PC-3 (cell line): ENCODE measurements around the gene C9orf43. TPM values are rescaled to one million over a fixed set of nuclear protein-coding genes. Genes with fewer than 3 reads are reported as not detected.

Experiments used
- ATAC-seq: fragments of 200-7000 bp; cut with Tn5 transposase; 2 replicates; pipeline ENCODE4 v1.9.1; 2020; ENCODE audit warnings: mild to moderate bottlenecking, moderate library complexity
- BruUV-seq: library from RNA; stranded (reverse); fragments of 400-500 nt; replicated peaks from 2 replicates; lab custom pipeline; 2021; lab: Mats Ljungman, UMichigan
- CTCF ChIA-PET: fragments of 300-600 bp; sonication (Branson Sonifier 250); formaldehyde crosslinking; loops from one replicate; lab custom pipeline; 2022; ENCODE audit warnings: antibody characterized with exemption; lab: Charles Lee
- POLR2A ChIA-PET: fragments of 300-600 bp; sonication (Branson Sonifier 250); formaldehyde crosslinking; loops from one replicate; lab custom pipeline; 2022; ENCODE audit warnings: antibody characterized with exemption; ENCODE audit not compliant: unreplicated experiment; lab: Charles Lee
- DNase-seq: peaks from one replicate; pipeline ENCODE4 v3.0.0-alpha.2; 2015
- H2AFZ ChIP-seq: fragments of 300-600 bp; sonication (generic); 2 replicates; pipeline ENCODE4 v1.6.0; 2016; ENCODE audit warnings: antibody characterized with exemption, low read length
- H3F3A ChIP-seq: fragments of 300-600 bp; sonication (generic); one replicate; pipeline ENCODE4 v1.6.0; 2017; ENCODE audit warnings: antibody characterized with exemption, low read length, control low read depth, mild to moderate bottlenecking; ENCODE audit not compliant: unreplicated experiment
- H3K27ac ChIP-seq: fragments of 300-600 bp; sonication (generic); 2 replicates; pipeline ENCODE4 v1.5.1; 2016; ENCODE audit warnings: mild to moderate bottlenecking, low read length
- H3K27me3 ChIP-seq: fragments of 300-600 bp; sonication (generic); 2 replicates; pipeline ENCODE4 v1.6.1; 2016; ENCODE audit warnings: low read length, mixed read lengths
- H3K36me3 ChIP-seq: fragments of 300-600 bp; sonication (generic); 2 replicates; pipeline ENCODE4 v1.6.1; 2016; ENCODE audit warnings: low read depth, mixed run types, low read length, mixed read lengths
- H3K4me1 ChIP-seq: fragments of 300-600 bp; sonication (generic); 2 replicates; pipeline ENCODE4 v1.5.1; 2016; ENCODE audit warnings: low read length; ENCODE audit not compliant: insufficient read depth
- H3K4me2 ChIP-seq: fragments of 300-600 bp; sonication (generic); 2 replicates; pipeline ENCODE4 v1.6.0; 2016; ENCODE audit warnings: low read length
- H3K4me3 ChIP-seq: fragments of 300-600 bp; sonication (generic); 2 replicates; pipeline ENCODE4 v1.5.1; 2016; ENCODE audit warnings: mild to moderate bottlenecking, low read length, mixed read lengths
- H3K79me2 ChIP-seq: fragments of 300-600 bp; sonication (generic); 2 replicates; pipeline ENCODE4 v1.6.1; 2017; ENCODE audit warnings: low read length, mixed read lengths
- H3K9ac ChIP-seq: fragments of 300-600 bp; sonication (generic); 2 replicates; pipeline ENCODE4 v1.6.0; 2016; ENCODE audit warnings: mild to moderate bottlenecking, low read length
- H3K9me2 ChIP-seq: fragments of 300-600 bp; sonication (generic); replicated peaks from 2 replicates; pipeline ENCODE4 v1.6.1; 2016; ENCODE audit warnings: mixed run types, low read length, mixed read lengths
- H3K9me3 ChIP-seq: fragments of 300-600 bp; sonication (generic); 2 replicates; pipeline ENCODE4 v1.6.1; 2016; ENCODE audit warnings: low read length, mixed read lengths
- H4K20me1 ChIP-seq: fragments of 300-600 bp; sonication (generic); 2 replicates; pipeline ENCODE4 v1.6.1; 2016; ENCODE audit warnings: low read length, mixed read lengths
- CTCF ChIP-seq: fragments of 300-600 bp; sonication (generic); conservative IDR thresholded peaks from 2 replicates; pipeline ENCODE4 v1.5.1; 2017; ENCODE audit warnings: antibody characterized with exemption, low read depth, mild to moderate bottlenecking, low read length
- EZH2 ChIP-seq: fragments of 300-600 bp; sonication (generic); IDR thresholded peaks from one replicate; pipeline ENCODE4 v1.6.1; 2017; ENCODE audit warnings: antibody characterized with exemption, mild to moderate bottlenecking, low read length; ENCODE audit not compliant: unreplicated experiment
- EZH2phosphoT487 ChIP-seq: fragments of 300-600 bp; sonication (generic); IDR thresholded peaks from 2 replicates; pipeline ENCODE4 v1.6.1; 2018; ENCODE audit warnings: mild to moderate bottlenecking, antibody characterized with exemption, low read length, borderline replicate concordance
- intact Hi-C: fragments of 100-400 bp; cut with micrococcal nuclease; formaldehyde crosslinking; loops from 2 replicates; pipeline ENCODE4 v1.9.0; 2023
- total RNA-seq: library from RNA; depleted of rRNA; stranded (reverse); fragments of >200 nt; gene quantifications from 2 replicates; pipeline ENCODE4 v1.2.3, GENCODE V29; 2014

C9orf43 gene
- total RNA-seq, 1 experiment from 2014 or later = 0.29 TPM

GRCh38 chr9:113393281-113393680 is 17.3 kb upstream of the C9orf43 start:
- no peak overlapping the region for H3K4me3 ChIP-seq
- no peak overlapping the region for H2AFZ ChIP-seq
- DNase-seq = no peak
- H3K9me2 ChIP-seq = no peaks in the 10 kb centered on the region
- ATAC-seq = no peak
- no TSS peak for BruUV-seq
- H3K36me3 ChIP-seq = no peaks in the 10 kb centered on the region; the same call in 1 of the 2 replicates
- no peak overlapping the region for H3K9ac ChIP-seq
- intact Hi-C loops = no loop called here
- no peaks in the 10 kb centered on the region for H3F3A ChIP-seq
- H3K4me2 ChIP-seq = no peak overlapping the region
- H3K4me1 ChIP-seq = peaks cover under 1% of the 10 kb centered on the region; the same call in 1 of the 2 replicates
- H3K27me3 ChIP-seq = no peaks in the 10 kb centered on the region
- no peak overlapping the region for H3K27ac ChIP-seq
- no peak for TF ChIP-seq EZH2
- TF ChIP-seq CTCF = no peak
- TF ChIP-seq EZH2phosphoT487 = no peak
- ChIA-PET CTCF (no interaction called here), POLR2A (no interaction called here)
- H3K9me3 ChIP-seq = no peaks in the 10 kb centered on the region
- H3K79me2 ChIP-seq = no peaks in the 10 kb centered on the region
- H4K20me1 ChIP-seq = no peaks in the 10 kb centered on the region

GRCh38 chr9:113395000-113395861 is 15.3 kb upstream of the C9orf43 start:
- no peak overlapping the region for H3K4me3 ChIP-seq
- ChIA-PET POLR2A (no interaction called here), CTCF (no interaction called here)
- H3K9ac ChIP-seq = no peak overlapping the region
- no peaks in the 10 kb centered on the region for H3K9me2 ChIP-seq
- no peak overlapping the region for H3K27ac ChIP-seq
- H3F3A ChIP-seq = no peaks in the 10 kb centered on the region
- H3K4me2 ChIP-seq = no peak overlapping the region
- intact Hi-C loops = no loop called here
- ATAC-seq (no peak), DNase-seq (no peak)
- no peaks in the 10 kb centered on the region for H3K9me3 ChIP-seq
- TF ChIP-seq EZH2 (no peak), EZH2phosphoT487 (no peak), CTCF (no peak)
- peaks cover 15% of the 10 kb centered on the region for H3K4me1 ChIP-seq
- H2AFZ ChIP-seq = no peak overlapping the region
- no peaks in the 10 kb centered on the region for H3K27me3 ChIP-seq
- H3K79me2 ChIP-seq = peaks cover 6% of the 10 kb centered on the region
- BruUV-seq = no TSS peak
- no peaks in the 10 kb centered on the region for H3K36me3 ChIP-seq
- no peaks in the 10 kb centered on the region for H4K20me1 ChIP-seq

- no peak for TF ChIP-seq CTCF
- TF ChIP-seq EZH2phosphoT487 = no peak
- TF ChIP-seq EZH2 = no peak
These were observed 13.3 kb upstream of the C9orf43 start for GRCh38 chr9:113397203-113397631.

More at GRCh38 chr9:113397203-113397631, 13.3 kb upstream of the C9orf43 start:
- POLR2A ChIA-PET = no interaction called here
- CTCF ChIA-PET = no interaction called here
- Histone ChIP-seq H3K4me2 (no peak overlapping the region), H3K79me2 (peaks cover 8% of the 10 kb centered on the region), H2AFZ (no peak overlapping the region), H3K9me3 (no peaks in the 10 kb centered on the region), H3K36me3 (no peaks in the 10 kb centered on the region), H3K9ac (no peak overlapping the region), H3K4me1 (peaks cover 21% of the 10 kb centered on the region), H3K9me2 (no peaks in the 10 kb centered on the region), H3K27ac (no peak overlapping the region), H3K27me3 (no peaks in the 10 kb centered on the region), H3K4me3 (no peak overlapping the region), H3F3A (no peaks in the 10 kb centered on the region), H4K20me1 (no peaks in the 10 kb centered on the region)
- BruUV-seq = no TSS peak
- no peak for DNase-seq
- intact Hi-C loops = no loop called here
- no peak for ATAC-seq
